MG63 (cell line): ENCODE data around the gene SLC16A4. TPM values are rescaled to one million over a fixed set of nuclear protein-coding genes. Genes with fewer than 3 reads are reported as not detected.

Source experiments
- DNase-seq: peaks from one replicate; pipeline ENCODE4 v3.0.0-alpha.2; 2020
- H3K27me3 ChIP-seq: fragments of 250-450 bp; sonication (Bioruptor Pico); 2 replicates; pipeline ENCODE4 v1.5.1; 2020; ENCODE audit warnings: mild to moderate bottlenecking, moderate library complexity
- H3K36me3 ChIP-seq: fragments of 250-450 bp; sonication (Bioruptor Pico); 2 replicates; pipeline ENCODE4 v1.5.1; 2020; ENCODE audit warnings: mild to moderate bottlenecking, moderate library complexity
- H3K4me3 ChIP-seq: fragments of 250-450 bp; sonication (Bioruptor Pico); 2 replicates; pipeline ENCODE4 v1.5.1; 2020; ENCODE audit warnings: mild to moderate bottlenecking, moderate library complexity
- H3K9me3 ChIP-seq: fragments of 250-450 bp; sonication (Bioruptor Pico); 2 replicates; pipeline ENCODE4 v1.5.1; 2020; ENCODE audit warnings: mild to moderate bottlenecking, moderate library complexity
- total RNA-seq: library from RNA; depleted of rRNA; stranded (reverse); fragments of >200 nt; shearing (Covaris generic); gene quantifications from 2 replicates; pipeline ENCODE4 v1.2.3, GENCODE V29; 2014; ENCODE audit warnings: low replicate concordance

Gene SLC16A4
- total RNA-seq, 1 experiment from 2014 or later: 30.5 TPM

DNA sequence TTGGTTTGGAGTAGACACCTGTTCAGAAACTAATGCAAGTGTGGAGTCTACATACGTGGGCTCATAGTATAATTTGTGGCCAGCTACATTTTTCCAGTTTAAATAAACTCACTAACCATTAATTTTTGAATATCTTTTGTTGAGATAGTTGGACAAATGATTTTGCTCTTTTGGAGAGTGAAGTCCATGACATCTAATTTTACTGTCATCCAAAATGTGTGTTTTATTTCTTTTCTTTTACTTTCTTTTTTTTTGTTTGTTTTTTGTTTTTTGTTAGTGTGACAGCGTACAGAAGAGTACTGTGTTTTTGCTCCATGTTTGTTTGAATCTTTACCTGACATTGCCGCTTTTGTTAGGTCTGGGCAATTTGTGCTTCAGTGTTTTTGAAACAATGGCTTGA lies 46.7 kb downstream of the SLC16A4 start:
- peaks cover 96% of the 10 kb centered on the region for H3K36me3 ChIP-seq

DNA sequence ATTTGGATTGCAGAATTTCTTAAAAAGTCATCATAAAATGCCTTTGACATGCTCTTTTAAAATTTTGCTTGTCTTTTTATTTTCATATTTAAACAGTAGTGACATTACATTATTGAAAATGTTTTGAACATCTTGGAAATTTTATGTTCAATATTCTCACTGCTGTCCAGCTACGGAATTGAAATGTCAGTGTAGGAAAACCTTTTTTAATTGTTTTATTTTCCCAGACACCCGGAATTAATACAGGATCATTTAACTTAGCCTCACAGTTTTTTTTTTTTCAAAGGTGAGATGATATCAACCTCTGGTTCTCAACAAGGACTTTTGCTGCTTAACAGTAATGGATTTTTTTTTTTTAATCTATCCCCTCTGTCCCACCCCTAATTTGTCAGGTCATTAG lies 47.6 kb downstream of the SLC16A4 start:
- Histone ChIP-seq H3K36me3 (peaks cover 87% of the 10 kb centered on the region), H3K27me3 (no peaks in the 10 kb centered on the region), H3K9me3 (no peaks in the 10 kb centered on the region), H3K4me3 (peak overlapping the region; percentile 98)
- DNase-seq: no peak

More for the DNA sequence above, 46.7 kb downstream of the SLC16A4 start:
- no peak for DNase-seq
- H3K9me3 ChIP-seq: no peaks in the 10 kb centered on the region
- H3K27me3 ChIP-seq: no peaks in the 10 kb centered on the region
- H3K4me3 ChIP-seq: no peak overlapping the region

DNA sequence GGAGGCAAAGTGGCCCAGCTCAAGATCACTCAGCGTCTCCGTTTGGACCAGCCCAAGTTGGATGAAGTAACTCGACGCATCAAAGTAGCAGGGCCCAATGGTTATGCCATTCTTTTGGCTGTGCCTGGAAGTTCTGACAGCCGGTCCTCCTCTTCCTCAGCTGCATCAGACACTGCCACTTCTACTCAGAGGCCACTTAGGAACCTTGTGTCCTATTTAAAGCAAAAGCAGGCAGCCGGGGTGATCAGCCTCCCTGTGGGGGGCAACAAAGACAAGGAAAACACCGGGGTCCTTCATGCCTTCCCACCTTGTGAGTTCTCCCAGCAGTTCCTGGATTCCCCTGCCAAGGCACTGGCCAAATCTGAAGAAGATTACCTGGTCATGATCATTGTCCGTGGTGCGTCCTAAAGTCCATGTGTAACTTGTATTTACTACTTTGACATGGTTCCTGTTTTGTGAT lies 48.9 kb downstream of the SLC16A4 start:
- H3K4me3 ChIP-seq: peak overlapping the region; percentile 98
- H3K9me3 ChIP-seq: no peaks in the 10 kb centered on the region
- peaks cover 75% of the 10 kb centered on the region for H3K36me3 ChIP-seq
- no peaks in the 10 kb centered on the region for H3K27me3 ChIP-seq
- DNase-seq: no peak

DNA sequence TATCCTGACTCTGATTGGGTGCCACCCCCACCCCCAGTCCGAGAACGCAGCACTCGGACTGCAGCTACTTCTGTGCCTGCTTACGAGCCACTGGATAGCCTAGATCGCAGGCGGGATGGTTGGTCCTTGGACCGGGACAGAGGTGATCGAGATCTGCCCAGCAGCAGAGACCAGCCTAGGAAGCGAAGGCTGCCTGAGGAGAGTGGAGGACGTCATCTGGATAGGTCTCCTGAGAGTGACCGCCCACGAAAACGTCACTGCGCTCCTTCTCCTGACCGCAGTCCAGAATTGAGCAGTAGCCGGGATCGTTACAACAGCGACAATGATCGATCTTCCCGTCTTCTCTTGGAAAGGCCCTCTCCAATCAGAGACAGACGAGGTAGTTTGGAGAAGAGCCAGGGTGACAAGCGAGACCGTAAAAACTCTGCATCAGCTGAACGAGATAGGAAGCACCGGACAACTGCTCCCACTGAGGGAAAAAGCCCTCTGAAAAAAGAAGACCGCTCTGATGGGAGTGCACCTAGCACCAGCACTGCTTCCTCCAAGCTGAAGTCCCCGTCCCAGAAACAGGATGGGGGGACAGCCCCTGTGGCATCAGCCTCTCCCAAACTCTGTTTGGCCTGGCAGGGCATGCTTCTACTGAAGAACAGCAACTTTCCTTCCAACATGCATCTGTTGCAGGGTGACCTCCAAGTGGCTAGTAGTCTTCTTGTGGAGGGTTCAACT lies 49.5 kb downstream of the SLC16A4 start:
- Histone ChIP-seq H3K27me3 (no peaks in the 10 kb centered on the region), H3K36me3 (peaks cover 69% of the 10 kb centered on the region), H3K4me3 (peak overlapping the region; percentile 98), H3K9me3 (no peaks in the 10 kb centered on the region)
- no peak for DNase-seq

DNA sequence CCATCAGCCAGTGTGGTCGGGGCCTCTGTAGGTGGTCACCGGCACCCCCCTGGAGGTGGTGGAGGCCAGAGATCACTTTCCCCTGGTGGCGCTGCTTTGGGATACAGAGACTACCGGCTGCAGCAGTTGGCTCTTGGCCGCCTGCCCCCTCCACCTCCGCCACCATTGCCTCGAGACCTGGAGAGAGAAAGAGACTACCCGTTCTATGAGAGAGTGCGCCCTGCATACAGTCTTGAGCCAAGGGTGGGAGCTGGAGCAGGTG lies 50.7 kb downstream of the SLC16A4 start:
- Histone ChIP-seq H3K36me3 (peaks cover 57% of the 10 kb centered on the region), H3K9me3 (no peaks in the 10 kb centered on the region), H3K27me3 (no peaks in the 10 kb centered on the region), H3K4me3 (peak overlapping the region; percentile 98)
- no peak for DNase-seq

DNA sequence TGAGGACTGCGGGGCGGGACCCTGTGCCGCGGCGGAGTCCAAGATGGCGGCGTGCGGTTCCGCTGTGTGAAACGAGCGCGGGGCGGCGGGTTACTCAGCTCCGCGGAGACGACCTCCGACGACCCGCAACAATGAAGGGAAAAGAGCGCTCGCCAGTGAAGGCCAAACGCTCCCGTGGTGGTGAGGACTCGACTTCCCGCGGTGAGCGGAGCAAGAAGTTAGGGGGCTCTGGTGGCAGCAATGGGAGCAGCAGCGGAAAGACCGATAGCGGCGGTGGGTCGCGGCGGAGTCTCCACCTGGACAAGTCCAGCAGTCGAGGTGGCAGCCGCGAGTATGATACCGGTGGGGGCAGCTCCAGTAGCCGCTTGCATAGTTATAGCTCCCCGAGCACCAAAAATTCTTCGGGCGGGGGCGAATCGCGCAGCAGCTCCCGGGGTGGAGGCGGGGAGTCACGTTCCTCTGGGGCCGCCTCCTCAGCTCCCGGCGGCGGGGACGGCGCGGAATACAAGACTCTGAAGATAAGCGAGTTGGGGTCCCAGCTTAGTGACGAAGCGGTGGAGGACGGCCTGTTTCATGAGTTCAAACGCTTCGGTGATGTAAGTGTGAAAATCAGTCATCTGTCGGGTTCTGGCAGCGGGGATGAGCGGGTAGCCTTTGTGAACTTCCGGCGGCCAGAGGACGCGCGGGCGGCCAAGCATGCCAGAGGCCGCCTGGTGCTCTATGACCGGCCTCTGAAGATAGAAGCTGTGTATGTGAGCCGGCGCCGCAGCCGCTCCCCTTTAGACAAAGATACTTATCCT lies 51.2 kb downstream of the SLC16A4 start:
- no peaks in the 10 kb centered on the region for H3K27me3 ChIP-seq
- peaks cover 52% of the 10 kb centered on the region for H3K36me3 ChIP-seq
- DNase-seq: peak; percentile 74
- no peaks in the 10 kb centered on the region for H3K9me3 ChIP-seq
- H3K4me3 ChIP-seq: peak overlapping the region; percentile 98

DNA sequence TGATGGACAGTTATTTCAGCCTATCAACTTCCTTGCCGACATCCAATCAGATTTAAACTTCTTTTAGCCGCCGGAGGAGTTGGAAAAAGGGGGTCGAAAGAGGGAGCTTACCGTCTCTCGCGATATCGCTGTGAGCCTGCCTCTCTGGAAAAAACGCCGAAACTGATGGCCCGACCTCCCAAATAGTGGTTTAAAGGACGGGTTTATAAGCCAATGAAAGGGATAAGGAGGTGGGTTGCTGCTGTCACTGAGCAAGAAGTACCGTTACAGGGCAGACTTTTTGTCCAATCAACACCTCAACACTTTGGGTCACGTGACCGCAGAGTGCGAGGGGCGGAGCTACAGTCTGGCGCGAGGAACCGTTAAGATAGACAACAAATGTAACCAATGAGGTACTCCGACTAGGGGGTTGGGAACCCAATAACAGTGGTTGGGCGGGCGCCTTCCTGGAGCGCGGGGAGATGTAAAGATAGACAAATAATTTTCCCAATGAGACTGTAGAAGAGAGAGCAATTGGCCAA lies 51.9 kb downstream of the SLC16A4 start, which contains the start of gene RBM15:
RBM15 (plus strand) TSS at position 492 of the 521 bp plus-strand sequence; CDS start at position 521, 29 bp downstream.
- DNase-seq: peak; percentile 99
- H3K4me3 ChIP-seq: peak within 1 kb of the TSS; percentile 98

DNA sequence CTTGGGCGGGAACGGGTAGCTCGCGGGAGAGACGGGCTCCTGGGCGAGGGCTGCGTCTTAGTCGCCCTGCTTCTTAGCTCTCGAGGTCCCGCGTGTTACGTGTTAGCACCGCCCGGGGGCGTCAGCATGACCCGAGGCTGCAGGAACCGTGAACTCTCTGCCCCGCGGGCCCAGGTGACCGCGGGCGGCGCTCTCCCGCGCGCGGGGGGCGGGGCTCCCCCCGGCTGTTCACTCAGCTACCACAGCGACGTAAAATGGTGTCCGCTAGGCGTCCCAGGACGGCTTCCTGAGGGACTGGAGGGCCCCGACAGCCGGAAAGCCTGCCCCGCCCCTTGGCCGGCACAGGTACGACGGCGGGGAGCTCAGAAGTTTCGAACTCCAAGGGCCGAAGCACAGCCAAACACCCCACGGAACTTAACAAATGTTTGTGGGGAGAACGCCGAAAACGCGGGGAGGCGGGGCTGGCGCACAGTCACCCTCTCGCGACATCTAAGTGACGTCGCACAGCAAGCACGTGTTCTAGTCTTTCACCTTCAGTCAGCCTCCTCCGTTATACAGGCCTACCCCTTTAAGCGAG lies 52.4 kb downstream of the SLC16A4 start:
- H3K9me3 ChIP-seq: no peaks in the 10 kb centered on the region
- peak; percentile 93 for DNase-seq
- no peaks in the 10 kb centered on the region for H3K27me3 ChIP-seq
- H3K4me3 ChIP-seq: peak overlapping the region; percentile 98
- H3K36me3 ChIP-seq: peaks cover 40% of the 10 kb centered on the region

More for the DNA sequence above, 51.9 kb downstream of the SLC16A4 start, which contains the start of gene RBM15:
- no peaks in the 10 kb centered on the region for H3K27me3 ChIP-seq
- H3K9me3 ChIP-seq: no peaks in the 10 kb centered on the region
- peaks cover 45% of the 10 kb centered on the region for H3K36me3 ChIP-seq

DNA sequence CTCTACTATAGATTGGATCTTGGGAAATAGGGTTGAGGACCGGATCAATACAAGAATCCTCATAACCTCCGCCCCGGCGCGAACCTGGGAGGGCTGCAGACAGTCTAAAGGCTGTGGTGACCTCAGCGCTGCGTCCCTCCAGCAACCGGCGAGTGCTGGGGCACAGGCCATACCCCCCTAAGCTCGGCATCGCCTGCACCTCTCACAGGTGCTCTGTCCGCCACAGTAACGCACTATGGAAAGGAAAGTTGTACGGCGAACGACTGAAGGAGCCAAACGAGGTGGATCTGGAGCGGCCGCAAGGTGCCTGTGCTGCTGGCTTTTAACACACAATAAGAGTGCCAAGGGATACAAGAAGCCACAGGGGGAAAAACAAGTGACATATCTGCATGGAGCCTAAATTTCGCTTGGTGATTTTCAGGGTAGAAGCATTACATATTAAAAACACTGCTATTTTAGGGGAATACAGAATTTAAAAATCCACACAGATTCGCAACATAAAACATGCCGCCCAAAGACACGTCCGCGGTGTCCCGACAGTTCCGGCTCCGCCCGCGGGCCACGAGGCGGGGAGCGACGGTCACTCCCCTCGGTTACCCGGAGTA lies 53.0 kb downstream of the SLC16A4 start:
- Histone ChIP-seq H3K36me3 (peaks cover 34% of the 10 kb centered on the region), H3K4me3 (peak overlapping the region; percentile 98)
- DNase-seq: peak; percentile 58

DNA sequence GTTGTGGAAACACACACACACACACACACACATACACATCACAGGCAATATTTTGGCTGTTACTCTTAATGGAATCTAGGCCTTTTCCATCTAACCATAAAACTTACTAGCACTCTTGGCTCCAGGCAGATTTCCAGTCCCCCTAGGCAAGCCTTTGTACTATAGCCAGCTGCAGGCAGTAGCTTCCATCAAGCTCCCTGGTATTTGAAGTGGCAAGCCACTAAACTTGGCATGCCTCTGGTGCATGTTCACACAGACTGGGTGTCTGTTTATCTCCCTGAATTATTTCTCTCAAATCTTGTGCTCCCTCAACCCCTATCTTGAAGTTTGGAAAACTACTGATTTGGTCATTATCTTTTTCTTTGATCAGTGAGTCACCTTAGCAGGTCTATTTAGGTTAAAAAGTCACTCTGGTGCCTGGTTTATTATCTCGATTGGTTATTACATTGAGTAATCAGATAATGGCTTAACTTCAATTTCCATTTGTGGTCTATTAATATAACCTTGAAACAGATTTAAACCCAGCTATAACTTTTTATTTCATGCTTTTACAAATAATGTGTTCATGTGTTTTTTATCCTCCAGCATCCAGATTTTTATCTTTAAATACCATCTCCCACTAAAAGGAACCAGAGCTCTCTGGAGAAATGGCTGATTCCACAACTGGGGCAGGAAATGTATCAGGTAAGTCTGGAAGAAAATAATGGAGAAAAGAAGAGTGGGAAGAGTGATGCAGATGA lies 54.4 kb downstream of the SLC16A4 start:
- no peaks in the 10 kb centered on the region for H3K27me3 ChIP-seq
- peaks cover 20% of the 10 kb centered on the region for H3K36me3 ChIP-seq
- no peaks in the 10 kb centered on the region for H3K9me3 ChIP-seq
- no peak overlapping the region for H3K4me3 ChIP-seq
- peak; percentile 48 for DNase-seq

More for the DNA sequence above, 53.0 kb downstream of the SLC16A4 start:
- Histone ChIP-seq H3K27me3 (no peaks in the 10 kb centered on the region), H3K9me3 (no peaks in the 10 kb centered on the region)

DNA sequence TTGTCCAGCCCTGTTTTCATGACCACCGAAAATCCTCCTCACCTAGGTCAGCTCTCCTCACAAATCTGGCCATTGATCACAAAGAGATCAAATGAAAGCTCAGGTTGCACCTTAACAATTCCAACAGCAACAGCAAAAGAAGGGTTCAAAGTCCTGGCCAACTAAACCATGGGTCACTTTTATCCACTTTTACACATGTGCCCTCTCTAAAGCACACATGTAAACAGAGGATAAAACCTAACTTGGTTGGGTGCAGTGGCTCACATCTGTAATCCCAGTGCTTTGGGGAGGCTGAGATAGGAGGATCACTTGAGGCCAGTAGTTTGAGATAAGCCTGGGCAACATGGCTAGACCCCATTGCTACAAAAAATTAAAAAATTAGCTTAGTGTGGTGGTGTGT lies 55.6 kb downstream of the SLC16A4 start:
- no peak overlapping the region for H3K4me3 ChIP-seq
- DNase-seq: no peak
- H3K9me3 ChIP-seq: no peaks in the 10 kb centered on the region
- H3K36me3 ChIP-seq: peaks cover 8% of the 10 kb centered on the region
- H3K27me3 ChIP-seq: no peaks in the 10 kb centered on the region

DNA sequence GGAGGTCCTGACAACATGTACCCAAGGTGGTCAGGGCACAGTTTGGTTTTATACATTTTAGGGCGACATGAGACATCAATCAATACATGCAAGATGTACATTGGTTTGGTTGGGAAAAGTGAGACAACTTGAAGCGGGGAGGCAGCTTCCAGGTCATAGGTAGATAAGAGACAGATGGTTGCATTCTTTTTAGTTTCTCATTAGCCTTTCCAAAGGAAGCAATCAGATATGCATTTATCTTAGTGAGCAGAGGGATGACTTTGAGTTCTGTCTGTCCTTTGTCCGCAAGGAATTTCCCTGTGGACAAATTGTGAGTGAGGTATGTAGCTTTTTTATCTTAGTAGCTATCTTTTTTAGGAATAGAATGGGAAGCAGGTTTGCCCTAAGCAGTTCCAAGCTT lies 62.1 kb downstream of the SLC16A4 start:
- H3K27me3 ChIP-seq: no peaks in the 10 kb centered on the region
- no peak overlapping the region for H3K4me3 ChIP-seq
- DNase-seq: no peak
- no peaks in the 10 kb centered on the region for H3K9me3 ChIP-seq
- no peaks in the 10 kb centered on the region for H3K36me3 ChIP-seq

DNA sequence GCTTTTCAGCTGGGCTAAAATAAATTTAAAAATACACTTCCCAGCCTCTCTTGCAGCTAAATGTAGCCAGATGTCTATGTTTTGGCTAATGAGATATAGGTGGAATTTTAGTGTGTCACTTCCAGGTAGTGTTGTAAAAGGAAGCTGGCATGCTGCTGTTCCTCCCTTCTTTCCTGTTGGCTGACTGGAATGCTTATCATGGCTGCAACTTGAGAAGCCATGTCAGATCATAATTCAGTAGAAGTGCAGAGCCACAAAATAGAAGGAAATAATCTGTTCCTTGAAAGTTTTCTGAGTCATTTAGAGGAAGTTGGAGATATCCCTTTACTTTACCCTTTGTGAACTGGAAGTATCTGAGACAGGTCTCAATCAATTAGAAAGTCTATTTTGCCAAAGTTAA lies 62.6 kb downstream of the SLC16A4 start:
- H3K36me3 ChIP-seq: no peaks in the 10 kb centered on the region
- H3K4me3 ChIP-seq: no peak overlapping the region
- no peaks in the 10 kb centered on the region for H3K9me3 ChIP-seq
- no peak for DNase-seq
- no peaks in the 10 kb centered on the region for H3K27me3 ChIP-seq

DNA sequence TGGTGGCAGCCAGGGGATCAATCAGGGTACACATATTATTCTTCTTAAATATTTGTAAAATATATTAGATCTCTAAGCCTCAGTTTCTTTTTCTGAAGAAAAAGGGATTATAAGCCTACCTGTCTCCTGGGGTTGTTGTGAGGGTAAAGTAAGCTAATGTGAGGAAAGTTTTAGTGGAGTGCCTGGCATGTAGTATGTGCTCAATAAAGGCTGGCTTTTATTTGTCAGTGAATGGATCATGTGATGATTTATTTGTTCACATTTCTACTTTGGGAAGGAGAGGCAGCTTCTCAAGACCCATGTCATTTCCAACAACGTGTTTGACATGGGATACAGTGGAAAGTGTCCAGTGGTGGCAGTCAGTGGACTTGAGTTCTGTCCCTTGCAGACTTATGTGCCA lies 64.0 kb downstream of the SLC16A4 start:
- Histone ChIP-seq H3K9me3 (no peaks in the 10 kb centered on the region), H3K27me3 (no peaks in the 10 kb centered on the region), H3K36me3 (no peaks in the 10 kb centered on the region), H3K4me3 (no peak overlapping the region)
- no peak for DNase-seq

DNA sequence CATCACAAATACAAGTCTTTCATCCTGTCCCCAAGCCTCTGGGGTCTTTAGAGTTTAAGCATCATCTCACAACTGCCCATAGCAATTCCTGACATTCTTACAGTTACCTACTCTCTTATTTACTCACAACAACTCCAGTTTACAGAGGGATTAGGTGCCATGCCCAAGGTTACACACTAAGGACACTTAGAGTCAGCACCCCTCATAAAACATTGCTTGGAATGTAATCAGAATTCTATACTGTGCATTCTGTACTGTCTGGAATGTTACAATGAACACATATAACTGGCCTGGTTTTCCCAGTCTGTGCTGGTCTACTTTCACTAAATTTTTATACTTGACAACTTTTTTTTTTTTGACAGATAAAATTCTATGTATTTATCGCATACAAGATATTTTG lies 66.2 kb downstream of the SLC16A4 start:
- DNase-seq: no peak
- no peaks in the 10 kb centered on the region for H3K9me3 ChIP-seq
- H3K36me3 ChIP-seq: no peaks in the 10 kb centered on the region
- no peak overlapping the region for H3K4me3 ChIP-seq
- no peaks in the 10 kb centered on the region; the same call in 1 of the 2 replicates for H3K27me3 ChIP-seq

DNA sequence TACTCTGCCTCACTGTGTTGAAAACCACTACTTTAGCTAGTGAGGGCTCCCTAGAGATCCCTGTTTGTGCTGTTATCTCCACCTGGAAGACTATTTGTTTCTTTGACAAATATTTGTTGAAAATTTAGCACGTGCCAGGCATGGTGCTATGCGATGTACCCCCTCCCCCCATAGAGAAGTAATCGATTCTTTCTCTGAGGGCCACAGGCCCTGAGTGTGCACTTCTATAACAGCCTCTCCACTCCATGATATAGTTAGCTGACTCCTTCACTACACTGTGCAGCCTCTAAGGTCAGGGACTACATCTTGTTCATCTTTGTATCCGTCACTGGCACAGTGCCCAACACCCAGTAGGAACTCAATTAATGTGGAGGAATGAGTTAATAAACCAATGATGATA lies 69.0 kb downstream of the SLC16A4 start:
- no peaks in the 10 kb centered on the region; the same call in 1 of the 2 replicates for H3K27me3 ChIP-seq
- DNase-seq: no peak

More for the DNA sequence above, 69.0 kb downstream of the SLC16A4 start:
- Histone ChIP-seq H3K4me3 (no peak overlapping the region), H3K9me3 (no peaks in the 10 kb centered on the region), H3K36me3 (no peaks in the 10 kb centered on the region)
